ENCODE data around the gene ZP3. TPM values are rescaled to one million over a fixed set of nuclear protein-coding genes. Genes with fewer than 3 reads are reported as not detected.
A peak's percentile ranks its signal among the peaks of the same experiment; 100 is the strongest.

Gene ZP3
- total and polyA plus RNA-seq, 4 donors, result 0.74 to 15.7 (median 3.4) TPM

GRCh38 chr7:76380623-76380966, 44.2 kb upstream of the ZP3 start:
- Histone ChIP-seq H3K27me3 (ENCODE audit: control insufficient read depth in 3 of 3, insufficient read depth in 3 of 3, low read length in 2 of 3) (no peaks in the 10 kb centered on the region), H3K4me1 (ENCODE audit: control insufficient read depth in 5 of 5, insufficient read depth in 5 of 5, low read length in 5 of 5) (peaks cover 0 to 16% (median 4%) of the 10 kb centered on the region in 5 donors), H3K4me3 (no peak overlapping the region), H3K9me3 (ENCODE audit: control insufficient read depth in 4 of 4, insufficient read depth in 3 of 4, low read length in 3 of 4) (no peaks in the 10 kb centered on the region), H3K9ac (ENCODE audit: insufficient read depth in 1 of 2, low read length in 2 of 2) (no peak overlapping the region), H3K27ac (ENCODE audit: low read depth in 1 of 2, low read length in 1 of 2) (peak overlapping the region; percentile 85 to 87), H3K36me3 (ENCODE audit: control insufficient read depth in 4 of 4, insufficient read depth in 4 of 4, low read length in 4 of 4) (no peaks in the 10 kb centered on the region)
- WGBS, 2 donors, result 69 to 75% methylated on average over 7 of the region's 7 CpGs
- TF ChIP-seq, protein P1, sequence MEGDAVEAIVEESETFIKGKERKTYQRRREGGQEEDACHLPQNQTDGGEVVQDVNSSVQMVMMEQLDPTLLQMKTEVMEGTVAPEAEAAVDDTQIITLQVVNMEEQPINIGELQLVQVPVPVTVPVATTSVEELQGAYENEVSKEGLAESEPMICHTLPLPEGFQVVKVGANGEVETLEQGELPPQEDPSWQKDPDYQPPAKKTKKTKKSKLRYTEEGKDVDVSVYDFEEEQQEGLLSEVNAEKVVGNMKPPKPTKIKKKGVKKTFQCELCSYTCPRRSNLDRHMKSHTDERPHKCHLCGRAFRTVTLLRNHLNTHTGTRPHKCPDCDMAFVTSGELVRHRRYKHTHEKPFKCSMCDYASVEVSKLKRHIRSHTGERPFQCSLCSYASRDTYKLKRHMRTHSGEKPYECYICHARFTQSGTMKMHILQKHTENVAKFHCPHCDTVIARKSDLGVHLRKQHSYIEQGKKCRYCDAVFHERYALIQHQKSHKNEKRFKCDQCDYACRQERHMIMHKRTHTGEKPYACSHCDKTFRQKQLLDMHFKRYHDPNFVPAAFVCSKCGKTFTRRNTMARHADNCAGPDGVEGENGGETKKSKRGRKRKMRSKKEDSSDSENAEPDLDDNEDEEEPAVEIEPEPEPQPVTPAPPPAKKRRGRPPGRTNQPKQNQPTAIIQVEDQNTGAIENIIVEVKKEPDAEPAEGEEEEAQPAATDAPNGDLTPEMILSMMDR (IDR thresholded peaks at IDR 0.05; ENCODE audit: control extremely low read depth, extremely low read depth), result no peak
- DNase-seq (no peak), ATAC-seq (ENCODE audit: insufficient read depth, low FRiP score) (no peak)

GRCh38 chr7:76381814-76382213, 42.9 kb upstream of the ZP3 start:
- 94% methylated on average over 7 of the region's 7 CpGs for WGBS, 2 donors
- H3K27ac ChIP-seq (ENCODE audit: low read depth in 1 of 2, low read length in 1 of 2), result no peak overlapping the region
- TF ChIP-seq, protein P1 (IDR thresholded peaks at IDR 0.05; ENCODE audit: control extremely low read depth, extremely low read depth), result no peak
- H3K27me3 ChIP-seq (ENCODE audit: control insufficient read depth in 3 of 3, insufficient read depth in 3 of 3, low read length in 2 of 3), result no peaks in the 10 kb centered on the region
- H3K9me3 ChIP-seq (ENCODE audit: control insufficient read depth in 4 of 4, insufficient read depth in 3 of 4, low read length in 3 of 4), result no peaks in the 10 kb centered on the region
- no peak overlapping the region for H3K9ac ChIP-seq (ENCODE audit: insufficient read depth in 1 of 2, low read length in 2 of 2)
- H3K4me1 ChIP-seq (ENCODE audit: control insufficient read depth in 5 of 5, insufficient read depth in 5 of 5, low read length in 5 of 5), result peaks cover 0 to 16% (median 4%) of the 10 kb centered on the region in 5 donors
- H3K36me3 ChIP-seq (ENCODE audit: control insufficient read depth in 4 of 4, insufficient read depth in 4 of 4, low read length in 4 of 4), result no peaks in the 10 kb centered on the region
- no peak for ATAC-seq (ENCODE audit: insufficient read depth, low FRiP score)
- H3K4me3 ChIP-seq, result no peak overlapping the region
- no peak for DNase-seq

- Histone ChIP-seq H3K27me3 (ENCODE audit: control insufficient read depth in 3 of 3, insufficient read depth in 3 of 3, low read length in 2 of 3) (no peaks in the 10 kb centered on the region), H3K9me3 (ENCODE audit: control insufficient read depth in 4 of 4, insufficient read depth in 3 of 4, low read length in 3 of 4) (no peaks in the 10 kb centered on the region), H3K9ac (ENCODE audit: insufficient read depth in 1 of 2, low read length in 2 of 2) (no peak overlapping the region), H3K4me3 (no peak overlapping the region), H3K27ac (ENCODE audit: low read depth in 1 of 2, low read length in 1 of 2) (no peak overlapping the region), H3K4me1 (ENCODE audit: control insufficient read depth in 5 of 5, insufficient read depth in 5 of 5, low read length in 5 of 5) (peaks cover 0 to 12% (median 4%) of the 10 kb centered on the region in 5 donors), H3K36me3 (ENCODE audit: control insufficient read depth in 4 of 4, insufficient read depth in 4 of 4, low read length in 4 of 4) (no peaks in the 10 kb centered on the region)
- DNase-seq (no peak), ATAC-seq (ENCODE audit: insufficient read depth, low FRiP score) (no peak)
- WGBS, 2 donors, result 78 to 82% methylated on average over 13 of the region's 13 CpGs
- TF ChIP-seq, protein P1 (IDR thresholded peaks at IDR 0.05; ENCODE audit: control extremely low read depth, extremely low read depth), result no peak
Measured at GRCh38 chr7:76383089-76383944, 41.4 kb upstream of the ZP3 start.

All from lung (tissue), 12 donors.